Right renal pelvis (tissue), 4 donors: ENCODE results near the gene SMTN. TPM values are rescaled to one million over a fixed set of nuclear protein-coding genes. Genes with fewer than 3 reads are reported as not detected.

Source experiments
- DNase-seq, 4 donors: peaks; one replicate each; pipeline ENCODE4 v3.0.0-alpha.2; 2013; ENCODE audit warnings: low read depth in 4 of 4, low spot score in 3 of 4, missing footprints in 1 of 4
- polyA plus RNA-seq, 4 donors: library from polyadenylated mRNA; unstranded; fragments of 120-200 nt; gene quantifications; one replicate each; pipeline ENCODE4 v1.2.1, GENCODE V29; 2013; ENCODE audit not compliant: insufficient read length in 4 of 4

Gene SMTN
- polyA plus RNA-seq, 4 donors = 32.2 to 50.9 (median 35.5) TPM

- no peak for DNase-seq
Observed at GRCh38 chr22:31124811-31125465, 43.8 kb downstream of the SMTN start.

GRCh38 chr22:31125521-31126117, 44.5 kb downstream of the SMTN start:
- DNase-seq = no peak

GRCh38 chr22:31126128-31126868, 45.2 kb downstream of the SMTN start:
- DNase-seq = no peak

GRCh38 chr22:31126869-31127175, 45.7 kb downstream of the SMTN start:
- DNase-seq = no peak

GRCh38 chr22:31127181-31127772, 46.2 kb downstream of the SMTN start:
- no peak for DNase-seq

- no peak for DNase-seq
Observed at GRCh38 chr22:31128156-31128555, 47.0 kb downstream of the SMTN start.

- DNase-seq = no peak
Observed at GRCh38 chr22:31130873-31131272, 49.8 kb downstream of the SMTN start.

GRCh38 chr22:31133911-31134310, 52.8 kb downstream of the SMTN start:
- no peak for DNase-seq

- DNase-seq = no peak
Observed at GRCh38 chr22:31134688-31135087, 53.6 kb downstream of the SMTN start.

- no peak for DNase-seq
Observed at GRCh38 chr22:31135706-31136105, 54.6 kb downstream of the SMTN start.

GRCh38 chr22:31136155-31136554, 55.0 kb downstream of the SMTN start:
- DNase-seq = no peak

GRCh38 chr22:31136711-31137110, 55.6 kb downstream of the SMTN start:
- DNase-seq = no peak

- no peak for DNase-seq
Observed at GRCh38 chr22:31137721-31138120, 56.6 kb downstream of the SMTN start.

GRCh38 chr22:31138126-31138525, 57.0 kb downstream of the SMTN start:
- no peak for DNase-seq

- DNase-seq = no peak
Observed at GRCh38 chr22:31139066-31139465, 57.9 kb downstream of the SMTN start.

- DNase-seq = no peak
Observed at GRCh38 chr22:31139866-31140716, 59.0 kb downstream of the SMTN start, which contains the start of gene PLA2G3. TSS of gene PLA2G3 (minus strand) at chr22:31140508. CDS start at chr22:31140354, 154 bp downstream.

GRCh38 chr22:31140746-31141145, 59.6 kb downstream of the SMTN start:
- DNase-seq = no peak

- no peak for DNase-seq
Observed at GRCh38 chr22:31141551-31141950, 60.4 kb downstream of the SMTN start.

GRCh38 chr22:31142285-31142684, 61.2 kb downstream of the SMTN start:
- no peak for DNase-seq

GRCh38 chr22:31143038-31143437, 61.9 kb downstream of the SMTN start:
- no peak for DNase-seq

GRCh38 chr22:31143537-31143936, 62.4 kb downstream of the SMTN start:
- no peak for DNase-seq
